Loucy (cell line): ENCODE data around the gene TSFM.

Experiments used
- H2AFZ ChIP-seq: fragments of 200-600 bp; sonication (generic); 2 replicates; pipeline ENCODE4 v1.6.0; 2016; ENCODE audit warnings: antibody characterized with exemption, mild to moderate bottlenecking, low read length, moderate library complexity
- H3F3A ChIP-seq: fragments of 200-600 bp; 2 replicates; pipeline ENCODE4 v1.6.0; 2016; ENCODE audit warnings: antibody characterized with exemption, low read depth, mild to moderate bottlenecking
- H3K27me3 ChIP-seq: fragments of 200-600 bp; sonication (generic); 2 replicates; pipeline ENCODE4 v1.6.1; 2014; ENCODE audit warnings: low read length, mild to moderate bottlenecking; ENCODE audit not compliant: insufficient read depth, poor library complexity, severe bottlenecking
- H3K36me3 ChIP-seq: fragments of 200-600 bp; sonication (generic); 2 replicates; pipeline ENCODE4 v1.6.1; 2016; ENCODE audit warnings: low read length; ENCODE audit not compliant: insufficient read depth
- H3K4me1 ChIP-seq: fragments of 200-600 bp; sonication (generic); 2 replicates; pipeline ENCODE4 v1.5.1; 2014; ENCODE audit warnings: low read length, mild to moderate bottlenecking; ENCODE audit not compliant: insufficient read depth, poor library complexity, severe bottlenecking
- H3K4me2 ChIP-seq: fragments of 200-600 bp; sonication (generic); 2 replicates; pipeline ENCODE4 v1.6.0; 2014; ENCODE audit warnings: antibody characterized with exemption, low read length, low read depth, mild to moderate bottlenecking; ENCODE audit not compliant: poor library complexity, severe bottlenecking
- H3K4me3 ChIP-seq: fragments of 200-600 bp; sonication (generic); 2 replicates; pipeline ENCODE4 v1.5.1; 2014; ENCODE audit warnings: low read length, mild to moderate bottlenecking, mixed read lengths; ENCODE audit not compliant: poor library complexity, severe bottlenecking
- H3K79me2 ChIP-seq: fragments of 200-600 bp; sonication (generic); 2 replicates; pipeline ENCODE4 v1.6.1; 2014; ENCODE audit warnings: low read length; ENCODE audit not compliant: insufficient read depth
- H3K9ac ChIP-seq: fragments of 200-600 bp; sonication (generic); 2 replicates; pipeline ENCODE4 v1.6.0; 2014; ENCODE audit warnings: mild to moderate bottlenecking, low read depth, low read length, moderate library complexity; ENCODE audit not compliant: poor library complexity, severe bottlenecking
- H3K9me2 ChIP-seq: fragments of 200-600 bp; sonication (generic); replicated peaks from 2 replicates; pipeline ENCODE4 v1.6.1; 2016; ENCODE audit warnings: low read depth, low read length, mixed read lengths
- H3K9me3 ChIP-seq: fragments of 200-600 bp; sonication (generic); 2 replicates; pipeline ENCODE4 v1.6.1; 2014; ENCODE audit warnings: mild to moderate bottlenecking, antibody characterized with exemption, low read length, low read depth; ENCODE audit not compliant: insufficient read depth
- H4K20me1 ChIP-seq: fragments of 200-600 bp; sonication (generic); 2 replicates; pipeline ENCODE4 v1.6.0; 2014; ENCODE audit warnings: antibody characterized with exemption, low read length, mild to moderate bottlenecking; ENCODE audit not compliant: insufficient read depth, poor library complexity, severe bottlenecking
- EZH2phosphoT487 ChIP-seq: fragments of 200-600 bp; IDR thresholded peaks from 2 replicates; pipeline ENCODE4 v1.6.1; 2018; ENCODE audit warnings: antibody characterized with exemption, mild to moderate bottlenecking, moderate library complexity, borderline replicate concordance
- TF ChIP-seq, protein P1 (sequence below): fragments of 200-600 bp; sonication (generic); conservative IDR thresholded peaks from 2 replicates; pipeline ENCODE4 v1.5.1; 2014; ENCODE audit warnings: mild to moderate bottlenecking, antibody characterized with exemption, low read length

The TSFM gene

DNA sequence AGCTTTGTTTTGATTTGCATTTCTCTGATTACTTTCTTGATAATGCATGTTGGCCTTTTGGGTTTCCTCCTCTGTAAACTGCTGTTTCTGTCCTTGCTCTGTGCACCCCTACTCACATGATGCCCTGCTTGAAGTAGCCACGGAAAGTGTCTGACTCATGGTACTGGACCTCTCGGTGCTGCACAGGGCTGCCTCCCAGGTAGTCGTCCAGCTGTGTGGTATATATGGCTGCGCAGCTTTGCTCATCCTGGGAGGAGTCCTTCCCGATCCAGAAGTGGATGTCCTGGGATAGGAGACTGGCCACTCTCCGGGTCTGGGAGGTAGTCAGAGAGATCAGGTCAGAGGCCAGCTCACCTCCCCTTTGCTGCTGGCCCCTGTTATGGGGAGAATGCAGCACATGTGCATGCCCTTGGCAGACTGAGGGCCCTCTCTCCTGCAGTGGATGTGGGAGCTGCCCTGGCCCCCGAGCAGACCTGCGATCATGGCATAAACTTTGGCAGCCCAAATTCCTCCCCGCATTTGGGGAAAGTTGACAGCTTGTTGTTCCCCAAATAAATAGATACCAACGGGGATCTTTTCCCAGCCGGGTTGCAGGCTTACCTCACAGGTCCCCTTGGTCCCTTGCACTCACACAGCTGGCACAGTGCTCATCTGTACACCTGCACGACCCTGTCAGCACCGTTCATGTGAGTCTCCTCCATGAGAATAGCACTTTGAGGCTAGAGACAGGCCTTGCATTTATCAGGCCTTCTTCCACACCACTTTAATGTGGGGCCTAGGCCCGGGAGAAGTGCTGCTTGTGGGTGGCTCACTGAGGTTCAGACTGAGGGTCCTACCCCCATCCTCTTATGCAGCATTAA, 30.8 kb downstream of the TSFM start:
- no peak overlapping the region for H3K4me2 ChIP-seq
- H3K4me1 ChIP-seq = no peaks in the 10 kb centered on the region
- H2AFZ ChIP-seq = no peak overlapping the region
- H3K4me3 ChIP-seq = no peak overlapping the region
- H3K27me3 ChIP-seq = no peaks in the 10 kb centered on the region
- H3K9me2 ChIP-seq = no peaks in the 10 kb centered on the region
- no peak overlapping the region for H3K9ac ChIP-seq
- no peak for TF ChIP-seq EZH2phosphoT487
- TF ChIP-seq, protein P1, sequence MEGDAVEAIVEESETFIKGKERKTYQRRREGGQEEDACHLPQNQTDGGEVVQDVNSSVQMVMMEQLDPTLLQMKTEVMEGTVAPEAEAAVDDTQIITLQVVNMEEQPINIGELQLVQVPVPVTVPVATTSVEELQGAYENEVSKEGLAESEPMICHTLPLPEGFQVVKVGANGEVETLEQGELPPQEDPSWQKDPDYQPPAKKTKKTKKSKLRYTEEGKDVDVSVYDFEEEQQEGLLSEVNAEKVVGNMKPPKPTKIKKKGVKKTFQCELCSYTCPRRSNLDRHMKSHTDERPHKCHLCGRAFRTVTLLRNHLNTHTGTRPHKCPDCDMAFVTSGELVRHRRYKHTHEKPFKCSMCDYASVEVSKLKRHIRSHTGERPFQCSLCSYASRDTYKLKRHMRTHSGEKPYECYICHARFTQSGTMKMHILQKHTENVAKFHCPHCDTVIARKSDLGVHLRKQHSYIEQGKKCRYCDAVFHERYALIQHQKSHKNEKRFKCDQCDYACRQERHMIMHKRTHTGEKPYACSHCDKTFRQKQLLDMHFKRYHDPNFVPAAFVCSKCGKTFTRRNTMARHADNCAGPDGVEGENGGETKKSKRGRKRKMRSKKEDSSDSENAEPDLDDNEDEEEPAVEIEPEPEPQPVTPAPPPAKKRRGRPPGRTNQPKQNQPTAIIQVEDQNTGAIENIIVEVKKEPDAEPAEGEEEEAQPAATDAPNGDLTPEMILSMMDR = no peak
- no peaks in the 10 kb centered on the region for H3K9me3 ChIP-seq
- H4K20me1 ChIP-seq = no peaks in the 10 kb centered on the region
- H3F3A ChIP-seq = no peaks in the 10 kb centered on the region
- 0 out of 2 replicates have a peak, but pooled peaks cover under 1% of the 10 kb centered on the region for H3K36me3 ChIP-seq
- H3K79me2 ChIP-seq = no peaks in the 10 kb centered on the region

DNA sequence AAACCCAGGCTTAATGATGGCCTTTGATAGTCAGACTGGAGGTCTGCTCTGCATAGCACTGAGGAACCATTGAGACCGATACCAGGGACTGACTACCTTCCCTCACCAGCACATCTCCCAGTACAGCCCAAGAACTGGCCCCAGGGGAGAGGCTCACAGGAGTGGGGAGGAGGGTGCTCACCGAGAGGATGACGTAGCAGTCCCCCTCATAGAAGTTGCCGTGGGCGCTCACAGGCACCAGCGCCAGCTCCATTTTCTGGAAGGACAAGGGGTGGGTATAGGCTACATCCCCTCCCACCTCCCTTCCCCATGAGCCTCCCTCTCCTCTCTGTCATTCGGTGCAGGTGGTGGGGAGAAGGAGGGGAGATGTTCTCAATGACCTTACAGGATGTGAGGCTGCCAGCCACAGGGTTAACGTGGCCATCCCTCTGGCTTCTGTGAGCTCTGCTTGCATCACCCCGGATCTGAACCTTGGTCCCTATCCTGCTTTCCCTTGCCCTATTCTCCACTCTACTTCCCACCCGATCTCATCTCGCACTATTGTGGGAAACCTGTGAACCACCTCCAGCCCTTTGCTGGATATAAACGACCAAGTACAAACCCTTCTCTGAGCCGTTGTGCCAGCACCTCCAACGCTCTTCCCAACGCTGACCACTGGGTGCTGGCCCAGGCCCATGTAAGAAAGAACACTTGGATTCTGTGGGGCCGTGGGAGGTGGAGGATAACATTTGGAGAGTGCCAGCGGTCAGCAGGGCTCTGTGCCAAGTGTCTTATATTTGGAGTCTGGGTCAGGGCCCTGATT, 31.6 kb downstream of the TSFM start:
- Histone ChIP-seq H3K4me2 (no peak overlapping the region), H4K20me1 (no peaks in the 10 kb centered on the region), H2AFZ (no peak overlapping the region), H3F3A (no peaks in the 10 kb centered on the region), H3K4me3 (no peak overlapping the region), H3K4me1 (no peaks in the 10 kb centered on the region), H3K9me3 (no peaks in the 10 kb centered on the region), H3K36me3 (no peaks in the 10 kb centered on the region), H3K27me3 (no peaks in the 10 kb centered on the region), H3K9me2 (no peaks in the 10 kb centered on the region), H3K79me2 (no peaks in the 10 kb centered on the region), H3K9ac (no peak overlapping the region)
- TF ChIP-seq, protein P1 = no peak
- no peak for TF ChIP-seq EZH2phosphoT487

DNA sequence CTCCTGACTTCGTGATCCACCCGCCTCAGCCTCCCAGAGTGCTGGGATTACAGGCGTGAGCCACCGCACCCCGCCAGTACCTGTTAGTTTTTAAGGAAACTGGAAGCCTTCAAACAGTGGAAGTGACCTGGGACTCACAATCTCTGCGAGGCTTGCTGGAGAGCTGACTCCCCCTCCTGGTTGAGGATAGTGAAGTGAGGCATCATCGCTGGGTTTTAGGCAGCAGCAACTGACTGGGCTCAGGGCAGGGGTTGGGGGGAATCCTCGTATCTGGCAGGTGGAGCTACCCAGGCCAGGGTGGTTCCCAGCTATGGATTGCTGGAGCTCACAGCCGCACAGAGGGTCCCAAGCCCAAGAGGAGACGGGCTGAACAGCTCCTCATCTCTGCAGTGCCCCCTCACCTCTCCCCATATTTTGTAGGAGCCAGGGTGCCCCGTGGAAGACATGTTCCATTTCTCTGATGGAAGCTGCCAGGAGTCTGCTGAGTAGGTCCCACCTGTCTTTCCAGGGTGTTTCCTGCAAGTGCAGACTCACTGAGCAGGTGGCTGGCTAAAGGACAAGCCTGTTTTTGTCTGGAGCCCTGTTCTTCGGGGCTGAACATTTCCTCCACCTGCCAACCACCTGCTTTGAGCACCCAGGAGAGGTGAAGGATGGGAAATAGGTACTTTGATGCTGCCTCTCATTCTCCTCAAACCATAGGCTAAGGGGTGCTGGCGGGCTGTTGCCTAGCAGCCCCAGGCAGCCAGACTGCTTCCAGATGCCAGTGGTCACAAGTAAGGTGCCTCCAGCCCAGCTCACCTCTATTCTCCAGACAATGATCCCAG, 32.8 kb downstream of the TSFM start:
- H3K4me1 ChIP-seq = no peaks in the 10 kb centered on the region
- TF ChIP-seq EZH2phosphoT487 = no peak
- TF ChIP-seq, protein P1 = no peak
- H3K36me3 ChIP-seq = peaks cover 5% of the 10 kb centered on the region; the same call in 1 of the 2 replicates
- no peak overlapping the region for H3K4me3 ChIP-seq
- H4K20me1 ChIP-seq = no peaks in the 10 kb centered on the region
- H3K27me3 ChIP-seq = no peaks in the 10 kb centered on the region
- H3K79me2 ChIP-seq = no peaks in the 10 kb centered on the region
- H3K9ac ChIP-seq = no peak overlapping the region
- H3K9me2 ChIP-seq = no peaks in the 10 kb centered on the region
- H2AFZ ChIP-seq = no peak overlapping the region
- no peaks in the 10 kb centered on the region for H3K9me3 ChIP-seq
- H3K4me2 ChIP-seq = no peak overlapping the region
- no peaks in the 10 kb centered on the region for H3F3A ChIP-seq
